Esophagus muscularis mucosa (tissue), 3 donors: ENCODE data around the gene ANO8.

Source experiments
- CTCF ChIP-seq, 3 experiments: fragments of 200-600 bp in 2 of 3; fragments of 450-650 bp in 1 of 3; sonication (generic) in 2 of 3; IDR thresholded peaks; one replicate each; pipeline ENCODE4 v1.5.1; 2017 to 2019; ENCODE audit warnings: antibody characterized with exemption in 3 of 3, mild to moderate bottlenecking in 2 of 3, moderate library complexity in 1 of 3
- POLR2A ChIP-seq: fragments of 450-650 bp; IDR thresholded peaks from one replicate; pipeline ENCODE4 v1.6.1; 2017; ENCODE audit warnings: antibody characterized with exemption, moderate library complexity, mild to moderate bottlenecking, low read depth
- POLR2AphosphoS5 ChIP-seq, 2 donors: sonication (generic); formaldehyde crosslinking; IDR thresholded peaks; one replicate each; pipeline ENCODE4 v1.6.1; 2017; ENCODE audit warnings: antibody characterized with exemption in 2 of 2

GRCh38 chr19:17378271-17378670 is 43.6 kb upstream of the ANO8 start:
- TF ChIP-seq CTCF (IDR thresholded peaks at IDR 0.05) (no peak), POLR2A (no peak), POLR2AphosphoS5 (IDR thresholded peaks at IDR 0.05) (no peak)
